H1 (cell line): ENCODE measurements around the gene PXDN. TPM values are rescaled to one million over a fixed set of nuclear protein-coding genes. Genes with fewer than 3 reads are reported as not detected.

ENCODE experiments used
- CTCF ChIA-PET: fragments of 300-600 bp; sonication (Branson Sonifier 250); formaldehyde crosslinking; loops from one replicate; lab custom pipeline; 2021; ENCODE audit not compliant: partially characterized antibody; lab: Charles Lee
- POLR2A ChIA-PET: fragments of 300-600 bp; sonication (Branson Sonifier 250); formaldehyde crosslinking; loops from one replicate; lab custom pipeline; 2021; ENCODE audit warnings: inconsistent platforms; ENCODE audit not compliant: partially characterized antibody; lab: Charles Lee
- DNase-seq, 2 experiments: peaks; one replicate each; pipeline versions ENCODE4 v3.0.0 to v3.0.0-alpha.2; 2010 to 2022; ENCODE audit warnings: low spot score in 2 of 2, low read depth in 1 of 2, mixed read lengths in 1 of 2
- FAIRE-seq: peaks from 2 replicates; lab custom pipeline; 2011; peaks lifted over from hg19 to GRCh38; lab: Jason Lieb, UNC
- H2AFZ ChIP-seq: 2 replicates; pipeline ENCODE4 v1.8.1; 2012; ENCODE audit warnings: low read length, inconsistent platforms
- H2AK5ac ChIP-seq: 2 replicates; pipeline ENCODE4 v1.6.1; 2013; ENCODE audit warnings: low read depth, low read length
- H2BK120ac ChIP-seq: replicated peaks from 2 replicates; pipeline ENCODE3; 2013; ENCODE audit warnings: low read depth, low read length, inconsistent platforms
- H2BK12ac ChIP-seq: 2 replicates; pipeline ENCODE4 v1.6.1; 2013; ENCODE audit warnings: low read depth, low read length
- H2BK15ac ChIP-seq: 2 replicates; pipeline ENCODE4 v1.6.1; 2013; ENCODE audit warnings: low read length
- H2BK20ac ChIP-seq: 2 replicates; pipeline ENCODE4 v1.6.1; 2013; ENCODE audit warnings: low read length
- H2BK5ac ChIP-seq: 2 replicates; pipeline ENCODE4 v1.6.1; 2013; ENCODE audit warnings: low read depth, low read length
- H3K14ac ChIP-seq: 2 replicates; pipeline ENCODE4 v1.6.1; 2013; ENCODE audit warnings: inconsistent platforms; ENCODE audit not compliant: insufficient read length
- H3K18ac ChIP-seq: 2 replicates; pipeline ENCODE4 v1.6.1; 2013; ENCODE audit warnings: low read length; ENCODE audit errors: extremely low read depth
- H3K23ac ChIP-seq: 2 replicates; pipeline ENCODE4 v1.6.1; 2013; ENCODE audit warnings: inconsistent platforms; ENCODE audit not compliant: insufficient read length
- H3K23me2 ChIP-seq: 2 replicates; pipeline ENCODE4 v1.6.1; 2013; ENCODE audit warnings: low read depth, low read length
- H3K27ac ChIP-seq: 2 replicates; pipeline ENCODE4 v1.6.1; 2011; ENCODE audit warnings: low read depth, low read length, inconsistent platforms
- H3K27me3 ChIP-seq, 4 experiments: replicated peaks in 1 of 4; 1 replicate in 1 of 4; 2 replicates in 3 of 4; pipeline versions ENCODE4 v1.6.1 to v1.8.1; 2011 to 2013; ENCODE audit warnings: low read length in 3 of 4, mild to moderate bottlenecking in 3 of 4, inconsistent platforms in 2 of 4, mixed read lengths in 2 of 4, moderate library complexity in 1 of 4; ENCODE audit not compliant: control insufficient read depth in 3 of 4, insufficient read depth in 3 of 4; ENCODE audit errors: extremely low read depth in 1 of 4
- H3K36me3 ChIP-seq, 4 experiments: 2 replicates each; pipeline versions ENCODE4 v1.6.1 to v1.8.1; 2011 to 2013; ENCODE audit warnings: mild to moderate bottlenecking in 4 of 4, low read length in 3 of 4, moderate library complexity in 2 of 4, control low read depth in 1 of 4, inconsistent platforms in 1 of 4; ENCODE audit not compliant: insufficient read depth in 4 of 4, control insufficient read depth in 2 of 4
- H3K4ac ChIP-seq: replicated peaks from 2 replicates; pipeline ENCODE3; 2013; ENCODE audit warnings: low read length, low read depth, mixed read lengths, inconsistent platforms; ENCODE audit not compliant: insufficient read length
- H3K4me1 ChIP-seq, 4 experiments: replicated peaks in 1 of 4; 1 replicate in 1 of 4; 2 replicates in 3 of 4; pipeline versions ENCODE4 v1.6.1 to v1.8.1; 2011 to 2013; ENCODE audit warnings: low read length in 3 of 4, inconsistent platforms in 2 of 4, mixed read lengths in 1 of 4; ENCODE audit not compliant: insufficient read depth in 4 of 4, control insufficient read depth in 3 of 4
- H3K4me2 ChIP-seq, 2 experiments: 2 replicates each; pipeline versions ENCODE4 v1.6.1 to v1.8.1; 2011 to 2013; ENCODE audit warnings: low read depth in 2 of 2, low read length in 2 of 2, control low read depth in 1 of 2, inconsistent platforms in 1 of 2, mild to moderate bottlenecking in 1 of 2; ENCODE audit not compliant: insufficient read depth in 1 of 2
- H3K4me3 ChIP-seq, 4 experiments: fragments of 200-600, 300-600 bp in 1 of 4; sonication (generic), shearing (Covaris generic), sonication (Bioruptor Twin) in 1 of 4; 2 replicates each; pipeline versions ENCODE4 v1.5.1 to v1.8.1; 2011 to 2016; ENCODE audit warnings: low read length in 4 of 4, low read depth in 3 of 4, control low read depth in 2 of 4, inconsistent platforms in 2 of 4, mild to moderate bottlenecking in 2 of 4, mixed read lengths in 1 of 4, moderate library complexity in 1 of 4; ENCODE audit not compliant: insufficient read depth in 2 of 4; ENCODE audit errors: extremely low read depth in 1 of 4
- H3K56ac ChIP-seq: replicated peaks from 2 replicates; pipeline ENCODE3; 2013; ENCODE audit warnings: low read depth, mild to moderate bottlenecking, mixed read lengths, low read length, inconsistent platforms; ENCODE audit not compliant: insufficient read length
- H3K79me1 ChIP-seq: 2 replicates; pipeline ENCODE4 v1.6.1; 2013; ENCODE audit warnings: low read depth, low read length, control low read depth
- H3K79me2 ChIP-seq, 2 experiments: 2 replicates each; pipeline versions ENCODE4 v1.6.1 to v1.8.1; 2012 to 2013; ENCODE audit warnings: low read length in 2 of 2, mild to moderate bottlenecking in 2 of 2, inconsistent platforms in 1 of 2; ENCODE audit not compliant: insufficient read depth in 2 of 2, control insufficient read depth in 1 of 2
- H3K9ac ChIP-seq, 4 experiments: replicated peaks in 1 of 4; 1 replicate in 1 of 4; 2 replicates in 3 of 4; pipeline versions ENCODE4 v1.6.1 to v1.8.1; 2011 to 2013; ENCODE audit warnings: low read depth in 3 of 4, low read length in 3 of 4, control low read depth in 2 of 4, mild to moderate bottlenecking in 2 of 4, moderate library complexity in 2 of 4, inconsistent platforms in 1 of 4; ENCODE audit errors: extremely low read depth in 1 of 4
- H3K9me3 ChIP-seq, 2 experiments: 2 replicates each; pipeline versions ENCODE4 v1.6.1 to v1.8.1; 2012 to 2013; ENCODE audit warnings: mild to moderate bottlenecking in 2 of 2, moderate library complexity in 2 of 2, control low read depth in 1 of 2, inconsistent platforms in 1 of 2, low read depth in 1 of 2, low read length in 1 of 2, mixed read lengths in 1 of 2; ENCODE audit not compliant: insufficient read depth in 2 of 2
- H4K20me1 ChIP-seq, 2 experiments: replicated peaks in 1 of 2; 2 replicates each; pipeline versions ENCODE3 to v1.8.1; 2011 to 2013; ENCODE audit warnings: inconsistent platforms in 2 of 2, low read length in 2 of 2, mild to moderate bottlenecking in 1 of 2; ENCODE audit not compliant: insufficient read depth in 2 of 2, control insufficient read depth in 1 of 2
- H4K5ac ChIP-seq: 2 replicates; pipeline ENCODE4 v1.6.1; 2013; ENCODE audit warnings: low read length, low read depth, mixed read lengths, inconsistent platforms; ENCODE audit not compliant: insufficient read length
- H4K8ac ChIP-seq: 2 replicates; pipeline ENCODE4 v1.8.0; 2013; ENCODE audit warnings: mild to moderate bottlenecking, moderate library complexity, low read length, inconsistent platforms; ENCODE audit not compliant: insufficient read depth; ENCODE audit errors: extremely low read depth
- H4K91ac ChIP-seq: replicated peaks from 2 replicates; pipeline ENCODE3; 2013; ENCODE audit warnings: low read length, mixed read lengths, inconsistent platforms; ENCODE audit not compliant: insufficient read length
- BCL11A ChIP-seq, 2 experiments: IDR thresholded peaks; one replicate each; pipeline ENCODE4 v1.6.1; 2011; ENCODE audit warnings: low read depth in 2 of 2, low read length in 2 of 2, mild to moderate bottlenecking in 2 of 2
- CBX5 ChIP-seq: fragments of 300-800, 300-1000 bp; sonication (generic); IDR thresholded peaks from 2 replicates; pipeline ENCODE4 v1.7.1; 2016; ENCODE audit warnings: antibody characterized with exemption, low read length, low read depth
- EGR1 ChIP-seq: IDR thresholded peaks from 2 replicates; pipeline ENCODE4 v1.6.1; 2011; ENCODE audit warnings: low read depth, low read length, borderline replicate concordance
- EP300 ChIP-seq, 2 experiments: IDR thresholded peaks; 1 replicate in 1 of 2; 2 replicates in 1 of 2; pipeline ENCODE4 v1.6.1; 2011 to 2012; ENCODE audit warnings: low read depth in 2 of 2, low read length in 2 of 2, mild to moderate bottlenecking in 2 of 2, borderline replicate concordance in 1 of 2, inconsistent platforms in 1 of 2, moderate library complexity in 1 of 2
- FOSL1 ChIP-seq: IDR thresholded peaks from 2 replicates; pipeline ENCODE4 v1.6.1; 2011; ENCODE audit warnings: mild to moderate bottlenecking, low read depth, low read length, moderate library complexity; ENCODE audit not compliant: insufficient read depth
- HDAC6 ChIP-seq: IDR thresholded peaks from one replicate; pipeline ENCODE4 v1.7.1; 2012; ENCODE audit warnings: low read depth, mild to moderate bottlenecking, inconsistent platforms, low read length, moderate library complexity
- KDM5A ChIP-seq: fragments of 200-600 bp; IDR thresholded peaks from 2 replicates; pipeline ENCODE4 v1.7.1; 2012; ENCODE audit warnings: mild to moderate bottlenecking, low read length, inconsistent platforms, mixed read lengths
- POU5F1 ChIP-seq: IDR thresholded peaks from 2 replicates; pipeline ENCODE4 v1.6.1; 2011; ENCODE audit warnings: low read depth, mild to moderate bottlenecking, low read length, moderate library complexity
- RAD21 ChIP-seq, 2 experiments: IDR thresholded peaks in 1 of 2; conservative IDR thresholded peaks in 1 of 2; 2 replicates each; pipeline ENCODE4 v1.6.1; 2011; ENCODE audit warnings: low read depth in 2 of 2, low read length in 2 of 2, improper control_type of control experiment in 1 of 2, inconsistent platforms in 1 of 2, mild to moderate bottlenecking in 1 of 2, moderate library complexity in 1 of 2
- SP1 ChIP-seq: IDR thresholded peaks from 2 replicates; pipeline ENCODE4 v1.6.1; 2011; ENCODE audit warnings: low read depth, low read length
- TAF7 ChIP-seq: optimal IDR thresholded peaks from 2 replicates; pipeline ENCODE3; 2011; ENCODE audit warnings: low read depth, mild to moderate bottlenecking, inconsistent platforms, low read length, moderate library complexity, borderline replicate concordance
- YY1 ChIP-seq: IDR thresholded peaks from 2 replicates; pipeline ENCODE4 v1.6.1; 2011; ENCODE audit warnings: low read depth, mild to moderate bottlenecking, low read length
- WGBS, 2 experiments: shearing (Covaris generic) in 1 of 2; methylation state at CpG; one replicate each; pipeline versions ENCODE4 v1.1.6 to v1.1.7; 2013 to 2015; ENCODE audit warnings: low lambda C conversion rate in 2 of 2, mixed read lengths in 2 of 2, inconsistent platforms in 1 of 2, low coverage in 1 of 2, missing lambda C conversion rate in 1 of 2; ENCODE audit not compliant: insufficient replicate concordance in 2 of 2, insufficient coverage in 1 of 2, insufficient read length in 1 of 2; ENCODE audit errors: extremely low coverage in 1 of 2, missing lambda C conversion rate in 1 of 2; 5-methylcytosine and 5-hydroxymethylcytosine counted together
- polyA plus RNA-seq, 7 experiments: library from polyadenylated mRNA; depleted of rRNA in 3 of 7; stranded (reverse) in 5 of 7; unstranded in 2 of 7; fragments of >200 nt in 5 of 7; fragments of 200-250 nt in 2 of 7; gene quantifications; 1 replicate in 5 of 7; 2 replicates in 1 of 7; 4 replicates in 1 of 7; pipeline versions ENCODE4 v1.2.1 to v1.2.3, GENCODE V29; 2011 to 2013; ENCODE audit warnings: missing spikeins in 2 of 7, mixed read lengths in 2 of 7
- total RNA-seq: library from RNA; stranded (reverse); fragmentation: NEBNext Ultra II Directional; extraction: Animal tissue kit (Norgen Biotek cat#: 25700); gene quantifications from 2 replicates; pipeline ENCODE4 v1.2.1, GENCODE V29; 2021

PXDN gene
- total and polyA plus RNA-seq, 2 of the 8 experiments (the other 6 are each of a cell fraction or from before 2014, with no cell fraction given): 104 to 141 TPM

- CTCF ChIA-PET: interaction anchor here (1.1 to 1.9 kb wide), 3 partner anchors 69 to 90 kb away, joined by 3 to 4 read pairs (median 4); no protein-coding TSS in a partner anchor
- H3K36me3 ChIP-seq: peaks cover 17 to 50% (median 28%) of the 10 kb centered on the region in 4 experiments; a peak in 7 of 8 replicates
- no peak for TF ChIP-seq EP300 (IDR thresholded peaks at IDR 0.05; ENCODE audit: borderline replicate concordance in 1 of 2, low read depth in 2 of 2, low read length in 2 of 2)
- no peak for TF ChIP-seq TAF7
- TF ChIP-seq BCL11A (IDR thresholded peaks at IDR 0.05; ENCODE audit: low read depth in 2 of 2, low read length in 2 of 2): no peak
- no peak for TF ChIP-seq YY1
- no peak for TF ChIP-seq FOSL1
- TF ChIP-seq KDM5A: no peak
- TF ChIP-seq EGR1: no peak
- no peak for TF ChIP-seq RAD21 (IDR thresholded peaks at IDR 0.05 in 1 of 2, conservative IDR thresholded peaks at IDR 0.05 in 1 of 2; ENCODE audit: low read depth in 2 of 2, low read length in 2 of 2)
- no peak for TF ChIP-seq SP1
- no peak for TF ChIP-seq HDAC6
- no peak for TF ChIP-seq CBX5
- TF ChIP-seq POU5F1: no peak
These were observed 62.8 kb downstream of the PXDN start for GRCh38 chr2:1681323-1682180.

More at GRCh38 chr2:1681323-1682180, 62.8 kb downstream of the PXDN start:
- Histone ChIP-seq H2BK5ac (no peak overlapping the region), H3K27ac (no peak overlapping the region), H2BK120ac (no peak overlapping the region), H2AK5ac (no peak overlapping the region), H4K91ac (no peak overlapping the region), H4K5ac (no peak overlapping the region), H3K4me2 (no peak overlapping the region), H2BK15ac (no peak overlapping the region), H2AFZ (no peak overlapping the region), H3K9me3 (no peaks in the 10 kb centered on the region), H3K27me3 (no peaks in the 10 kb centered on the region), H2BK12ac (no peak overlapping the region), H2BK20ac (no peak overlapping the region), H3K4me3 (no peak overlapping the region), H3K18ac (no peak overlapping the region), H3K79me2 (no peaks in the 10 kb centered on the region), H4K20me1 (peaks cover 5 to 22% of the 10 kb centered on the region in 2 experiments), H3K23ac (no peak overlapping the region), H3K14ac (no peak overlapping the region), H4K8ac (no peak overlapping the region), H3K79me1 (no peaks in the 10 kb centered on the region; the same call in 1 of the 2 replicates), H3K23me2 (peaks cover 12% of the 10 kb centered on the region; the same call in 1 of the 2 replicates), H3K56ac (no peak overlapping the region), H3K4ac (no peak overlapping the region), H3K4me1 (peaks cover 0 to 9% (median 5%) of the 10 kb centered on the region in 4 experiments; a peak in 5 of 7 replicates), H3K9ac (no peak overlapping the region)
- POLR2A ChIA-PET: no interaction called here
- WGBS, 2 experiments: 89% methylated on average over 19 of the region's 20 CpGs; no CpG with 5 or more reads in 1 of the 2 experiments
- DNase-seq: no peak
- no peak for FAIRE-seq
